ENCODE results near the gene SEPTIN12. TPM values are rescaled to one million over a fixed set of nuclear protein-coding genes. Genes with fewer than 3 reads are reported as not detected.

SEPTIN12 gene
- total RNA-seq, 2 donors from 2014 or later: not detected

DNA sequence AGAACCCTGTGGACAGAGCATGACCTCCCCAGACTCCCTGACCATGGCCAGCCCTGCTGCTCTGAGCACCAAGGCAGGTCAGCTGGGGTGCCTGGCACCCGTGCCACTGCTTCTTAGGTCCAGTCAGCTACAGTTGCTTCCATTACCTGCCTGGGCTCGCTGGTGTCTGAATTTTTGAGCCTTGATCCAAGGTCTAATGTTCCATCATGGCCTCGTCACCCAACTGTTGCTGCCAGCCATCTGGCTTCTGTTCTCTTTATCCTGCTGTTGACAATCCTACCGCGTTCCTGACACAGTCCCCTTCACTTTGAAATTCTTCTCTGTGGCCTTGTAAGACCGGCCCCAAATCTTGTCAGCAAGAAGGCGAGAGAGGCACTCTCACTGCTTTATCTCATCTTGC is 42.3 kb upstream of the SEPTIN12 start:
- TF ChIP-seq CTCF (IDR thresholded peaks at IDR 0.05): no peak
- no peak overlapping the region for H3K9ac ChIP-seq (ENCODE audit: low read depth in 2 of 2, low read length in 2 of 2)
- H3K27me3 ChIP-seq: no peaks in the 10 kb centered on the region
- DNase-seq: no peak
- H3K27ac ChIP-seq: no peak overlapping the region
- H3K36me3 ChIP-seq: peaks cover 12% of the 10 kb centered on the region
- no peak overlapping the region for H3K4me3 ChIP-seq
- H3K9me3 ChIP-seq: no peaks in the 10 kb centered on the region
- intact Hi-C loops (cut with DNase I): no loop called here
- peaks cover 12% of the 10 kb centered on the region for H3K4me1 ChIP-seq

- no peaks in the 10 kb centered on the region for H3K27me3 ChIP-seq
- intact Hi-C loops (cut with DNase I): no loop called here
- H3K36me3 ChIP-seq: peaks cover 22% of the 10 kb centered on the region
- H3K27ac ChIP-seq: peak overlapping the region; percentile 53
- peak overlapping the region in 1 of 2 donors; percentile 55 for H3K9ac ChIP-seq (ENCODE audit: low read depth in 2 of 2, low read length in 2 of 2)
- DNase-seq: no peak
- no peak for TF ChIP-seq CTCF (IDR thresholded peaks at IDR 0.05)
- H3K9me3 ChIP-seq: no peaks in the 10 kb centered on the region
- no peak overlapping the region for H3K4me3 ChIP-seq
- H3K4me1 ChIP-seq: peaks cover 9% of the 10 kb centered on the region
Observed at GRCh38 chr16:4828567-4829321, 40.6 kb upstream of the SEPTIN12 start.

- Histone ChIP-seq H3K27ac (no peak overlapping the region), H3K4me3 (no peak overlapping the region), H3K27me3 (no peaks in the 10 kb centered on the region), H3K36me3 (peaks cover 28% of the 10 kb centered on the region), H3K9me3 (no peaks in the 10 kb centered on the region), H3K4me1 (no peaks in the 10 kb centered on the region), H3K9ac (ENCODE audit: low read depth in 2 of 2, low read length in 2 of 2) (no peak overlapping the region)
- TF ChIP-seq CTCF (IDR thresholded peaks at IDR 0.05): no peak
- intact Hi-C loops (cut with DNase I): no loop called here
- no peak for DNase-seq
Observed at GRCh38 chr16:4826980-4827379, 38.8 kb upstream of the SEPTIN12 start.

GRCh38 chr16:4826526-4826925 is 38.4 kb upstream of the SEPTIN12 start:
- Histone ChIP-seq H3K27ac (no peak overlapping the region), H3K4me3 (no peak overlapping the region), H3K36me3 (peaks cover 28% of the 10 kb centered on the region), H3K9me3 (no peaks in the 10 kb centered on the region), H3K27me3 (no peaks in the 10 kb centered on the region), H3K4me1 (no peaks in the 10 kb centered on the region), H3K9ac (ENCODE audit: low read depth in 2 of 2, low read length in 2 of 2) (no peak overlapping the region)
- TF ChIP-seq CTCF (IDR thresholded peaks at IDR 0.05): no peak
- DNase-seq: no peak
- intact Hi-C loops (cut with DNase I): no loop called here

- no peak for TF ChIP-seq CTCF (IDR thresholded peaks at IDR 0.05)
- no peaks in the 10 kb centered on the region for H3K9me3 ChIP-seq
- DNase-seq: no peak
- no peaks in the 10 kb centered on the region for H3K4me1 ChIP-seq
- no peaks in the 10 kb centered on the region for H3K27me3 ChIP-seq
- intact Hi-C loops (cut with DNase I): no loop called here
- no peak overlapping the region for H3K4me3 ChIP-seq
- H3K27ac ChIP-seq: no peak overlapping the region
- no peak overlapping the region for H3K9ac ChIP-seq (ENCODE audit: low read depth in 2 of 2, low read length in 2 of 2)
- peaks cover 28% of the 10 kb centered on the region for H3K36me3 ChIP-seq
Observed at GRCh38 chr16:4825196-4825595, 37.1 kb upstream of the SEPTIN12 start.

Data from colonic mucosa (tissue), 4 donors.